Adrenal gland (tissue), 5 donors: Measurements from ENCODE around the gene DRAM1.

ENCODE experiments used
- CTCF ChIP-seq, 6 experiments: fragments of 450-650 bp in 4 of 6; fragments of 200-600 bp in 2 of 6; sonication (generic) in 1 of 6; IDR thresholded peaks; 1 replicate in 5 of 6; 2 replicates in 1 of 6; pipeline versions ENCODE4 v1.5.1 to v1.8.0; 2016 to 2021; ENCODE audit warnings: antibody characterized with exemption in 6 of 6, mild to moderate bottlenecking in 2 of 6, moderate library complexity in 1 of 6
- POLR2A ChIP-seq, 2 donors: fragments of 450-650 bp; IDR thresholded peaks; one replicate each; pipeline ENCODE4 v1.6.1; 2017; ENCODE audit warnings: antibody characterized with exemption in 2 of 2, mild to moderate bottlenecking in 2 of 2, moderate library complexity in 1 of 2
- donor health status: DM: no; HTN: no; CAD: no.

- TF ChIP-seq POLR2A (IDR thresholded peaks at IDR 0.05) (no peak), CTCF (IDR thresholded peaks at IDR 0.05) (no peak)
These were observed 31.0 kb downstream of the DRAM1 start for GRCh38 chr12:101908395-101908794.
